HEK293 (cell line): ENCODE measurements around the gene D2HGDH.

Source experiments
- CTCF ChIA-PET: fragments of 350-600 bp; formaldehyde crosslinking; extraction: SDS; loops from one replicate; lab custom pipeline; 2021; ENCODE audit warnings: antibody characterized with exemption; lab: Yijun Ruan, JAX
- POLR2A ChIA-PET: fragments of 300-600 bp; formaldehyde crosslinking; extraction: SDS; loops from one replicate; lab custom pipeline; 2020; ENCODE audit warnings: antibody characterized with exemption, inconsistent platforms; lab: Yijun Ruan, JAX
- H3K27ac ChIP-seq: fragments of 200-500 bp; sonication (Bioruptor generic); 2 replicates; pipeline ENCODE4 v1.5.1; 2014; ENCODE audit warnings: low read depth, low read length, control low read depth, inconsistent platforms; ENCODE audit errors: extremely low read depth
- H3K36me3 ChIP-seq, 2 experiments: fragments of 200-500 bp in 1 of 2; sonication (Bioruptor generic) in 1 of 2; 1 replicate in 1 of 2; 2 replicates in 1 of 2; pipeline ENCODE4 v1.5.1; 2014 to 2017; ENCODE audit warnings: inconsistent platforms in 2 of 2, low read length in 2 of 2; ENCODE audit not compliant: control insufficient read depth in 2 of 2, insufficient read depth in 1 of 2
- H3K4me1 ChIP-seq: fragments of 200-500 bp; sonication (Bioruptor generic); 2 replicates; pipeline ENCODE4 v1.5.1; 2014; ENCODE audit warnings: mild to moderate bottlenecking, low read length, inconsistent platforms; ENCODE audit not compliant: control insufficient read depth, insufficient read depth
- H3K4me3 ChIP-seq: 2 replicates; pipeline ENCODE4 v1.5.1; 2011; ENCODE audit warnings: low read depth, mild to moderate bottlenecking, control low read depth, low read length, moderate library complexity
- H3K9me3 ChIP-seq: fragments of 200-500 bp; sonication (Bioruptor generic); 2 replicates; pipeline ENCODE4 v1.5.1; 2014; ENCODE audit warnings: low read depth, low read length, inconsistent platforms; ENCODE audit not compliant: control insufficient read depth, insufficient read depth
- AEBP2 ChIP-seq: fragments of 450-650 bp; formaldehyde crosslinking; IDR thresholded peaks from 2 replicates; pipeline ENCODE4 v1.5.1; 2016; ENCODE audit warnings: missing biosample characterization, missing genetic modification characterization, borderline replicate concordance
- BCL11B ChIP-seq: fragments of 450-650 bp; formaldehyde crosslinking; IDR thresholded peaks from 2 replicates; pipeline ENCODE4 v1.5.1; 2016; ENCODE audit warnings: low read depth, missing biosample characterization, missing genetic modification characterization
- HOXC10 ChIP-seq: sonication (generic); formaldehyde crosslinking; IDR thresholded peaks from 2 replicates; pipeline ENCODE4 v1.8.1; 2023; ENCODE audit warnings: mild to moderate bottlenecking, missing genetic modification reagents
- HOXD13 ChIP-seq: sonication (generic); formaldehyde crosslinking; IDR thresholded peaks from 2 replicates; pipeline ENCODE4 v1.8.0; 2022; ENCODE audit warnings: missing genetic modification reagents, borderline replicate concordance
- PRDM10 ChIP-seq: fragments of 450-650 bp; formaldehyde crosslinking; IDR thresholded peaks from 2 replicates; pipeline ENCODE4 v1.5.1; 2016; ENCODE audit warnings: missing biosample characterization, missing genetic modification characterization
- REPIN1 ChIP-seq: fragments of 450-650 bp; formaldehyde crosslinking; IDR thresholded peaks from 2 replicates; pipeline ENCODE4 v1.5.1; 2017; ENCODE audit warnings: missing biosample characterization, missing genetic modification characterization, low read depth
- SCRT2 ChIP-seq: fragments of 450-650 bp; formaldehyde crosslinking; IDR thresholded peaks from 2 replicates; pipeline ENCODE4 v1.5.1; 2016; ENCODE audit warnings: missing biosample characterization, missing genetic modification characterization
- SP3 ChIP-seq: fragments of 450-650 bp; formaldehyde crosslinking; IDR thresholded peaks from 2 replicates; pipeline ENCODE4 v1.5.1; 2016; ENCODE audit warnings: missing biosample characterization, missing genetic modification characterization
- SP7 ChIP-seq: fragments of 450-650 bp; formaldehyde crosslinking; IDR thresholded peaks from 2 replicates; pipeline ENCODE4 v1.5.1; 2016; ENCODE audit warnings: missing biosample characterization, missing genetic modification characterization
- TCF7L2 ChIP-seq: IDR thresholded peaks from 2 replicates; pipeline ENCODE4 v1.6.1; 2011; ENCODE audit warnings: low read depth, mild to moderate bottlenecking, inconsistent platforms, low read length, moderate library complexity, borderline replicate concordance
- YY2 ChIP-seq: fragments of 450-650 bp; formaldehyde crosslinking; IDR thresholded peaks from 2 replicates; pipeline ENCODE4 v1.5.1; 2016; ENCODE audit warnings: missing biosample characterization, missing genetic modification characterization
- ZBTB7A ChIP-seq: fragments of 450-650 bp; formaldehyde crosslinking; IDR thresholded peaks from 2 replicates; pipeline ENCODE4 v1.5.1; 2016; ENCODE audit warnings: low read depth, missing biosample characterization, missing genetic modification characterization
- ZIC2 ChIP-seq: fragments of 450-650 bp; formaldehyde crosslinking; IDR thresholded peaks from 2 replicates; pipeline ENCODE4 v1.5.1; 2016; ENCODE audit warnings: missing biosample characterization, missing genetic modification characterization
- ZNF112 ChIP-seq: fragments of 450-650 bp; formaldehyde crosslinking; IDR thresholded peaks from 2 replicates; pipeline ENCODE4 v1.5.0; 2017; ENCODE audit warnings: missing biosample characterization, missing genetic modification characterization
- ZNF138 ChIP-seq: fragments of 450-650 bp; formaldehyde crosslinking; IDR thresholded peaks from 2 replicates; pipeline ENCODE4 v1.5.1; 2016; ENCODE audit warnings: missing biosample characterization, missing genetic modification characterization, borderline replicate concordance
- ZNF155 ChIP-seq: fragments of 450-650 bp; formaldehyde crosslinking; IDR thresholded peaks from 2 replicates; pipeline ENCODE4 v1.5.1; 2016; ENCODE audit warnings: missing biosample characterization, missing genetic modification characterization
- ZNF274 ChIP-seq, 2 experiments: fragments of 200-500 bp in 1 of 2; fragments of 450-650 bp in 1 of 2; sonication (Bioruptor generic) in 1 of 2; formaldehyde crosslinking in 1 of 2; IDR thresholded peaks; 2 replicates each; pipeline versions ENCODE4 v1.5.1 to v1.6.1; 2014 to 2016; ENCODE audit warnings: borderline replicate concordance in 1 of 2, inconsistent platforms in 1 of 2, low read length in 1 of 2, missing biosample characterization in 1 of 2, missing genetic modification characterization in 1 of 2
- ZNF311 ChIP-seq: fragments of 450-650 bp; formaldehyde crosslinking; IDR thresholded peaks from 2 replicates; pipeline ENCODE4 v1.5.1; 2017; ENCODE audit warnings: missing biosample characterization, missing genetic modification characterization, borderline replicate concordance
- ZNF391 ChIP-seq: fragments of 450-650 bp; formaldehyde crosslinking; IDR thresholded peaks from 2 replicates; pipeline ENCODE4 v1.5.1; 2016; ENCODE audit warnings: low read depth, missing biosample characterization, missing genetic modification characterization, borderline replicate concordance
- ZNF514 ChIP-seq: fragments of 450-650 bp; formaldehyde crosslinking; IDR thresholded peaks from 2 replicates; pipeline ENCODE4 v1.5.1; 2016; ENCODE audit warnings: missing biosample characterization, missing genetic modification characterization
- ZNF626 ChIP-seq: fragments of 450-650 bp; sonication (Bioruptor Pico); formaldehyde crosslinking; IDR thresholded peaks from 2 replicates; pipeline ENCODE4 v1.5.1; 2018; ENCODE audit warnings: missing biosample characterization, missing genetic modification characterization, inconsistent platforms
- ZNF677 ChIP-seq: fragments of 450-650 bp; IDR thresholded peaks from 2 replicates; pipeline ENCODE4 v1.5.0; 2018; ENCODE audit warnings: missing biosample characterization, mild to moderate bottlenecking, missing genetic modification characterization, moderate library complexity
- ZSCAN16 ChIP-seq: fragments of 450-650 bp; formaldehyde crosslinking; IDR thresholded peaks from 2 replicates; pipeline ENCODE4 v1.5.1; 2016; ENCODE audit warnings: missing biosample characterization, missing genetic modification characterization
- TF ChIP-seq, protein P1 (sequence below): fragments of 450-650 bp; formaldehyde crosslinking; optimal IDR thresholded peaks from 2 replicates; pipeline ENCODE3; 2016; ENCODE audit warnings: missing biosample characterization, mild to moderate bottlenecking, missing genetic modification characterization
- TF ChIP-seq, protein P2 (sequence below): fragments of 450-650 bp; formaldehyde crosslinking; IDR thresholded peaks from 2 replicates; pipeline ENCODE4 v1.5.1; 2017; ENCODE audit warnings: missing biosample characterization, mild to moderate bottlenecking, missing genetic modification characterization, moderate library complexity
- TF ChIP-seq, protein P3 (sequence below): fragments of 450-650 bp; formaldehyde crosslinking; IDR thresholded peaks from 2 replicates; pipeline ENCODE4 v1.5.1; 2016; ENCODE audit warnings: missing biosample characterization, missing genetic modification characterization
- TF ChIP-seq, protein P4 (sequence below): fragments of 450-650 bp; formaldehyde crosslinking; IDR thresholded peaks from 2 replicates; pipeline ENCODE4 v1.5.1; 2016; ENCODE audit warnings: missing biosample characterization, missing genetic modification characterization

Gene D2HGDH

DNA sequence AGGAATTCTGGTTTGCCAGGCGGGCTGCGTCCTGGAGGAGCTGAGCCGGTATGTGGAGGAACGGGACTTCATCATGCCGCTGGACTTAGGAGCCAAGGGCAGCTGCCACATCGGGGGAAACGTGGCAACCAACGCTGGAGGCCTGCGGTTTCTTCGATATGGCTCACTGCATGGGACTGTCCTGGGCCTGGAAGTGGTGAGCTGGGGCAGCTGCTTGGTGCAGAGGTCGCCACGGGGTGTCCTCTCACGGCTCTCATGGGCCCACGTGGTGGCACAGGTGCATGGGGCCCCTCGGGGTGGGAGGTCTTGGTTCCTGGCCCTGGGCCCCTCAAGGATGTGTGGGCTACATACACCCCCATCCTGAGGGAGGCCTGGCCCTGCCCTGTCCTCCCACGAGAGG lies 9.2 kb downstream of the D2HGDH start (continued):
- TF ChIP-seq SP3 (tag by site-specific recombination) (no peak), ZNF311 (no peak), ZNF391 (tag by site-specific recombination) (no peak), ZNF138 (tag by site-specific recombination) (no peak), BCL11B (tag by site-specific recombination) (no peak), ZNF677 (tag by site-specific recombination) (no peak), ZIC2 (tag by site-specific recombination) (no peak), ZNF514 (tag by site-specific recombination) (no peak), ZSCAN16 (no peak)
- TF ChIP-seq, protein P1, sequence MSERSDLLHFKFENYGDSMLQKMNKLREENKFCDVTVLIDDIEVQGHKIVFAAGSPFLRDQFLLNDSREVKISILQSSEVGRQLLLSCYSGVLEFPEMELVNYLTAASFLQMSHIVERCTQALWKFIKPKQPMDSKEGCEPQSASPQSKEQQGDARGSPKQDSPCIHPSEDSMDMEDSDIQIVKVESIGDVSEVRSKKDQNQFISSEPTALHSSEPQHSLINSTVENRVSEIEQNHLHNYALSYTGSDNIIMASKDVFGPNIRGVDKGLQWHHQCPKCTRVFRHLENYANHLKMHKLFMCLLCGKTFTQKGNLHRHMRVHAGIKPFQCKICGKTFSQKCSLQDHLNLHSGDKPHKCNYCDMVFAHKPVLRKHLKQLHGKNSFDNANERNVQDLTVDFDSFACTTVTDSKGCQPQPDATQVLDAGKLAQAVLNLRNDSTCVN (tag by site-specific recombination), result no peak
- TF ChIP-seq, all 188 proteins: peak for 0

DNA sequence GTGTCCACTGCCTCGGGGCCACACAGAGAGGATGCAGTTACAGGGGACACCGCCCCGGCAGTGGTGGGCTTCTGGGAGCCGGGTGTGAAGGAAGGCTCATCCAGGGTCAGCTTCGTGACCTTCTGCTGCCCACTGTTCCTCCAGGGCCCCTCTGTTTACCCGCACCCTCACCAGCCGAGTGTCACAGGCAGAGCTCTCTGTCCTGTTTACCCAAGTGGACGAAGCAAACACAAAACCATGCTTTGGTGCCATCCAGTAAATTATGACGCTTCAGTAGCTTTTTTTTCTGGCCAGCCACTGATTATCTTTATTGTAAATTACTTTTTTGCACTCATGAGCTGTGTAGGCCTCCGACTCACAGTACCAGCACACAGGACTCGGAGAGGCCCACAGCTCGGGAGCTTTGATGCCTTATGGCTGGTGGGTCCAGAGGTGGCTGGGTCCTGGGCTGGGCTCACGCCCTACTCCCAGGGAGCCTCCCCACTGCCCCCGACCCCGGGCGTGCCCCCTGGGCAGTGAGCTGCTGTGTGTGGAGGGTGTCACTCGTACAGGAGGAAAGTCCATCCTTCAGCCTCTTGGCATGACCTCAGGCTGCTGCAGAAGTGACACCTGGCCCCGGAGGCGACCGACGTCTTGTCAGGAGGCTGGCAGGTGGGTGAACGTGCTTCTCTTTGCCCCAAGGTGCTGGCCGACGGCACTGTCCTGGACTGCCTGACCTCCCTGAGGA lies 9.8 kb downstream of the D2HGDH start:
- POLR2A ChIA-PET, result interaction anchor here (1.1 kb wide), 1 partner anchor 10 kb away, joined by 5 read pairs; the partner anchor contains the start of gene D2HGDH
- TF ChIP-seq ZNF155 (tag by site-specific recombination) (no peak), ZNF274 (IDR thresholded peaks at IDR 0.05; ENCODE audit: low read length) (no peak), ZNF274 (tag by site-specific recombination; IDR thresholded peaks at IDR 0.05; ENCODE audit: borderline replicate concordance) (no peak), ZNF112 (tag by site-specific recombination) (no peak), TCF7L2 (no peak), SCRT2 (tag by site-specific recombination) (no peak), ZNF626 (tag by site-specific recombination) (no peak), HOXD13 (no peak), PRDM10 (no peak), ZBTB7A (tag by site-specific recombination) (no peak), YY2 (tag by site-specific recombination) (no peak), ZSCAN16 (no peak), REPIN1 (tag by site-specific recombination) (no peak), HOXC10 (CRISPR knock-in tag) (no peak), SP7 (tag by site-specific recombination) (no peak), AEBP2 (tag by site-specific recombination) (no peak)
- TF ChIP-seq, protein P2, sequence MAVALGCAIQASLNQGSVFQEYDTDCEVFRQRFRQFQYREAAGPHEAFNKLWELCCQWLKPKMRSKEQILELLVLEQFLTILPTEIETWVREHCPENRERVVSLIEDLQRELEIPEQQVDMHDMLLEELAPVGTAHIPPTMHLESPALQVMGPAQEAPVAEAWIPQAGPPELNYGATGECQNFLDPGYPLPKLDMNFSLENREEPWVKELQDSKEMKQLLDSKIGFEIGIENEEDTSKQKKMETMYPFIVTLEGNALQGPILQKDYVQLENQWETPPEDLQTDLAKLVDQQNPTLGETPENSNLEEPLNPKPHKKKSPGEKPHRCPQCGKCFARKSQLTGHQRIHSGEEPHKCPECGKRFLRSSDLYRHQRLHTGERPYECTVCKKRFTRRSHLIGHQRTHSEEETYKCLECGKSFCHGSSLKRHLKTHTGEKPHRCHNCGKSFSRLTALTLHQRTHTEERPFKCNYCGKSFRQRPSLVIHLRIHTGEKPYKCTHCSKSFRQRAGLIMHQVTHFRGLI (tag by site-specific recombination), result no peak
- TF ChIP-seq, protein P3, sequence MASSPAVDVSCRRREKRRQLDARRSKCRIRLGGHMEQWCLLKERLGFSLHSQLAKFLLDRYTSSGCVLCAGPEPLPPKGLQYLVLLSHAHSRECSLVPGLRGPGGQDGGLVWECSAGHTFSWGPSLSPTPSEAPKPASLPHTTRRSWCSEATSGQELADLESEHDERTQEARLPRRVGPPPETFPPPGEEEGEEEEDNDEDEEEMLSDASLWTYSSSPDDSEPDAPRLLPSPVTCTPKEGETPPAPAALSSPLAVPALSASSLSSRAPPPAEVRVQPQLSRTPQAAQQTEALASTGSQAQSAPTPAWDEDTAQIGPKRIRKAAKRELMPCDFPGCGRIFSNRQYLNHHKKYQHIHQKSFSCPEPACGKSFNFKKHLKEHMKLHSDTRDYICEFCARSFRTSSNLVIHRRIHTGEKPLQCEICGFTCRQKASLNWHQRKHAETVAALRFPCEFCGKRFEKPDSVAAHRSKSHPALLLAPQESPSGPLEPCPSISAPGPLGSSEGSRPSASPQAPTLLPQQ, result no peak
- TF ChIP-seq, protein P4, sequence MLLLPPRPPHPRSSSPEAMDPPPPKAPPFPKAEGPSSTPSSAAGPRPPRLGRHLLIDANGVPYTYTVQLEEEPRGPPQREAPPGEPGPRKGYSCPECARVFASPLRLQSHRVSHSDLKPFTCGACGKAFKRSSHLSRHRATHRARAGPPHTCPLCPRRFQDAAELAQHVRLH, result no peak

More for the DNA sequence above, 9.8 kb downstream of the D2HGDH start:
- CTCF ChIA-PET, result no interaction called here
- H3K9me3 ChIP-seq, result no peaks in the 10 kb centered on the region
- H3K27ac ChIP-seq, result no peak overlapping the region
- no peaks in the 10 kb centered on the region for H3K4me1 ChIP-seq
- peaks cover 8 to 42% of the 10 kb centered on the region in 2 experiments; a peak in 2 of 3 replicates for H3K36me3 ChIP-seq
- H3K4me3 ChIP-seq, result no peak overlapping the region
